Astrocyte (in vitro differentiated cells and primary cell): ENCODE measurements around the gene SVEP1.

Experiments
- CTCF ChIP-seq: IDR thresholded peaks from 2 replicates; pipeline ENCODE4 v1.5.1; 2011; ENCODE audit warnings: low read depth, mild to moderate bottlenecking, inconsistent platforms, low read length, moderate library complexity; ENCODE audit not compliant: insufficient read depth
- EZH2 ChIP-seq: IDR thresholded peaks from 2 replicates; pipeline ENCODE4 v1.6.1; 2012; ENCODE audit warnings: mild to moderate bottlenecking, low read length, inconsistent platforms; ENCODE audit not compliant: insufficient read depth

GRCh38 chr9:110619831-110620230 is 40.3 kb upstream of the SVEP1 start:
- TF ChIP-seq CTCF (no peak), EZH2 (no peak)
